ENCODE data around the gene FAM210B.

DNA sequence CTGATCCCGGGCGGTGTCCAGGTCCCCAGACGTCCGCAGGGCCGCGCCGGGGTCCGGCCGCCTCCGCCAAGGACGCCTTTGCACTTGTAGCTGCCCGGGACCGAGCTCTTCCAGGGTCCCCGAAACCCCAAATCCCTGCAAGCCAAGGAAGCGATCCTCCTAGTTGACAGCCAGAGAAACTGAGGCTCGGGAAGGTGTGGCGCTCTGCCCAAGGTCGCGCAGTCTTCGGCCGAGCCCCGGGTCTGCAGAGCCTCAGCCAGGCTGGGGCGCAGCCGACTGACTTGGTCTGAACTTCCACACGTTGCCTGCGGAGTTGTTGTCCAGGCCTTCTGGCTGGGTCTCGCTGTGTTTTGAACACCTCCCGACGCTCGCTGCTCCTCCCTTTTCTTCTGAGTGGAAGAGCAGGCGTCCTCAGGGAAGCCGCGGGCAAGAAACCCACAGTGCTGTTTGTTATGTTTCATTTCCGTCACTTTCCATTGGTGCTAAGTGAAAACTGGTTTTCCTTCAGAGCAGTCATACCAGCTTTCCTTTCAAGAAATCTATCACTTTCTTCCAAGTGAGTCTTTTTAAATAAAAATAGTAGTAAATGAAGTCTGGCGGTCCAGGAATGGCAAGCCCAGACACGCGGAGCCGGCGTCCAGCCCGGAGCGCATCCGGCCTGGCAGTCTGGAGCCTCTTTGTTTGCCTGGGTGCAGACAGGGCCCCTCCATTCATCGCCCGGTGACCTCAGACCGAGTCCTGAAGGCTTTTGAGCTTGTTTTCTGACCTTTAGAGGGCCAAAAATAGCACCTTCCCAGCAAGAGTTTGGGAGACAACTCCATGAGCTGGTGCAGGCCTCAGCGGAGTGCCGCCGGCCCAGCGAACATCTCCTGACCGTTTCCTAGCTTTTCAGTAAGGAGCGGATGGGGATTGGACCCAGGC is 698 bp downstream of the FAM210B start:
- TF ChIP-seq, protein P1, sequence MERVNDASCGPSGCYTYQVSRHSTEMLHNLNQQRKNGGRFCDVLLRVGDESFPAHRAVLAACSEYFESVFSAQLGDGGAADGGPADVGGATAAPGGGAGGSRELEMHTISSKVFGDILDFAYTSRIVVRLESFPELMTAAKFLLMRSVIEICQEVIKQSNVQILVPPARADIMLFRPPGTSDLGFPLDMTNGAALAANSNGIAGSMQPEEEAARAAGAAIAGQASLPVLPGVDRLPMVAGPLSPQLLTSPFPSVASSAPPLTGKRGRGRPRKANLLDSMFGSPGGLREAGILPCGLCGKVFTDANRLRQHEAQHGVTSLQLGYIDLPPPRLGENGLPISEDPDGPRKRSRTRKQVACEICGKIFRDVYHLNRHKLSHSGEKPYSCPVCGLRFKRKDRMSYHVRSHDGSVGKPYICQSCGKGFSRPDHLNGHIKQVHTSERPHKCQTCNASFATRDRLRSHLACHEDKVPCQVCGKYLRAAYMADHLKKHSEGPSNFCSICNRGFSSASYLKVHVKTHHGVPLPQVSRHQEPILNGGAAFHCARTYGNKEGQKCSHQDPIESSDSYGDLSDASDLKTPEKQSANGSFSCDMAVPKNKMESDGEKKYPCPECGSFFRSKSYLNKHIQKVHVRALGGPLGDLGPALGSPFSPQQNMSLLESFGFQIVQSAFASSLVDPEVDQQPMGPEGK (CRISPR knock-in tag; IDR thresholded peaks at IDR 0.05; ENCODE audit: borderline replicate concordance), result no peak
- TF ChIP-seq ARNTL (CRISPR knock-in tag; IDR thresholded peaks at IDR 0.05; ENCODE audit: borderline replicate concordance, low read depth) (no peak), BACH2 (CRISPR knock-in tag; IDR thresholded peaks at IDR 0.05; ENCODE audit: borderline replicate concordance) (no peak), CREB5 (CRISPR knock-in tag; IDR thresholded peaks at IDR 0.05; ENCODE audit: low read depth) (no peak), ESRRG (CRISPR knock-in tag; IDR thresholded peaks at IDR 0.05) (no peak), OSR1 (CRISPR knock-in tag; IDR thresholded peaks at IDR 0.05) (no peak), ZFP30 (CRISPR knock-in tag; IDR thresholded peaks at IDR 0.05) (no peak)
